ENCODE data around the gene DES.
A peak's percentile ranks its signal among the peaks of the same experiment; 100 is the strongest.

The DES gene

DNA sequence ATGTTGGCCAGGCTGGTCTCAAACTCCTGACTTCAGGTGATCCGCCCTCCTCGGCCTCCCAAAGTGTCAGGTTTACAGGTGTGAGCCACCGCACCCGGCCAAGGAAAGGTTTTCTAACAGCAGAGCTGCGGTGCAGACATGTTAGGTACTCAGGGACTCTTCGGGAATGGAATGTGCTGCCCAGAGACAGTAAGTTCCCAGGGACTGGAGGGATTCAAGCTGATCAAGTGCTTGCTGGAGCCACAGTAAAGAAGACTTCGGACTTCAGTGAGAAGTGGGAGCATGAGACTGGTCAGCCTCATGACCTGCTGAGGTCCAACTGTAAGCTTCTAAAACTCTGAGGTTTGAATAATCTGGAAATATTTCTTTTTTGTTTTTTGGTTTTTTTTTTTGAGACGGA lies 7.8 kb upstream of the DES start:
- TF ChIP-seq, protein P1, sequence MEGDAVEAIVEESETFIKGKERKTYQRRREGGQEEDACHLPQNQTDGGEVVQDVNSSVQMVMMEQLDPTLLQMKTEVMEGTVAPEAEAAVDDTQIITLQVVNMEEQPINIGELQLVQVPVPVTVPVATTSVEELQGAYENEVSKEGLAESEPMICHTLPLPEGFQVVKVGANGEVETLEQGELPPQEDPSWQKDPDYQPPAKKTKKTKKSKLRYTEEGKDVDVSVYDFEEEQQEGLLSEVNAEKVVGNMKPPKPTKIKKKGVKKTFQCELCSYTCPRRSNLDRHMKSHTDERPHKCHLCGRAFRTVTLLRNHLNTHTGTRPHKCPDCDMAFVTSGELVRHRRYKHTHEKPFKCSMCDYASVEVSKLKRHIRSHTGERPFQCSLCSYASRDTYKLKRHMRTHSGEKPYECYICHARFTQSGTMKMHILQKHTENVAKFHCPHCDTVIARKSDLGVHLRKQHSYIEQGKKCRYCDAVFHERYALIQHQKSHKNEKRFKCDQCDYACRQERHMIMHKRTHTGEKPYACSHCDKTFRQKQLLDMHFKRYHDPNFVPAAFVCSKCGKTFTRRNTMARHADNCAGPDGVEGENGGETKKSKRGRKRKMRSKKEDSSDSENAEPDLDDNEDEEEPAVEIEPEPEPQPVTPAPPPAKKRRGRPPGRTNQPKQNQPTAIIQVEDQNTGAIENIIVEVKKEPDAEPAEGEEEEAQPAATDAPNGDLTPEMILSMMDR (conservative IDR thresholded peaks at IDR 0.05; ENCODE audit: low read depth, low read length), result no peak
- DNase-seq (ENCODE audit: low read depth), result no peak
- no peak overlapping the region for H3K4me3 ChIP-seq (ENCODE audit: low read depth, low read length)

DNA sequence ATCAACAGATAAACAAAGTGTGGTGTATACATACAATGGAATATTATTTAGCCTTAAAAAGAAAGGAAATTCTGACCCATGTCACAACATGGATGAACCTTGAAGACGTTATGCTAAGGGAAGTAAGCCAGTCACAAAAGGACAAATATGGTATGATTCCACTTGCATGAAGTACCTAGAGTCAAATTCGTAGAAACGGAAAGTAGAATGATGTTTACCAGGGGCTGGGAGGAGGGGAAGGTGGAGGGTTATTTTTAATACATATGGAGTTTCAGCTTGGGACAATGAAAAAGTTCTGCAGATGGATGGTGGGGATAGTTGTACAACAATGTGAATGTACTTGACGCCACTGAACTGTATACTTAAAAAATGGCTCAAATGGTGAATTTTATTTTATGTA lies 3.3 kb upstream of the DES start:
- no peak overlapping the region for H3K4me3 ChIP-seq (ENCODE audit: low read depth, low read length)
- TF ChIP-seq, protein P1 (conservative IDR thresholded peaks at IDR 0.05; ENCODE audit: low read depth, low read length), result no peak
- DNase-seq (ENCODE audit: low read depth), result no peak

DNA sequence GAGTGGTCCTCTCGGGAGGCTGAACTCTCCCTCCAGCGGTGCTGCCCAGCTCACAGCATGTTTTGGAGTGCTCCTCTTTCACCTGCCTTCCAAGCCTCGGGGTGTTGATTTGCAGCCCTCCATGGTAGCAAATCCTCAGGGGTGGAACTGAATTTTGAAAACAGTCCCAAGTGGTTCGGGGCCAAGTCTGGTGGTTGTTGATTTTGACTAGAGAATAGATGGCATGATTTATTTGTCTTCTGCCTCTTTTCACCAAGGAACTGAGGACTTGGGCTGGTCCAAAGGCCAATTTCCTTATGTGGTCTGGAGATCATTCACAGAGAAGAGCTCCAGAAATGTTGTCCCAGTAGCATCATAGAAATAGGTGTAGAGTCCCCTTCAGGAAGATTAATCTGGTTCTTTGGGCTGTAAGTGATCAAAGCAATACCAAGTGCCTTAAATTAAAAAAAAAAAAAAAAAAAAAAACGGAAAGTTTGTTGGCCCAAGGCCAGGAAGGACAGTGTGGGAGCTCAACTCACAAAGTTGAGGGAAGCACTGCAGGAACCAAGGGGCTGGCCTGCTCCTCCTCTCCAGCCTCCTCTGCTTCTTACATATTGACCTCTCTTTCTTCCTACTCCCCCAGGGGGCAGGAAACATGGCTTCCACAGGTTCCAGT lies 2.5 kb upstream of the DES start:
- H3K4me3 ChIP-seq (ENCODE audit: low read depth, low read length), result no peak overlapping the region
- TF ChIP-seq, protein P1 (conservative IDR thresholded peaks at IDR 0.05; ENCODE audit: low read depth, low read length), result no peak
- DNase-seq (ENCODE audit: low read depth), result no peak

DNA sequence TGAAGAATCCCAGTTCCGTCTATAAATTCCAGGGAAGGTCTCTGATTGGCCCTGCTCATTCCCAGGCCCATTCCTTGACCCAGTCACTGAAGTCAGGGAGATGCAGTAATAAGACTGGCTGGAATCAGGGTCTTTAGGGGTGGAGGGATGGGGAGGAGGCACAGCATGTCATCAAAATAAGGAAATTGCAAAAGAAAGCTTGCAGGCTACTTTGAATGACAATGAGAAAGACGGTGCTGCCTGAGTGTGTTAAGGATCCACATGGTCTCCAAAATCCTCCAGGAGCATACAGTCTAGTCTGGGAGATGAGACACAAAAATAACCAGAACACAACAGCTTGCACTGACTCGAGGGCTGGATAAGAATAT lies 2.0 kb upstream of the DES start:
- TF ChIP-seq, protein P1 (conservative IDR thresholded peaks at IDR 0.05; ENCODE audit: low read depth, low read length), result no peak
- H3K4me3 ChIP-seq (ENCODE audit: low read depth, low read length), result no peak overlapping the region
- no peak for DNase-seq (ENCODE audit: low read depth)

DNA sequence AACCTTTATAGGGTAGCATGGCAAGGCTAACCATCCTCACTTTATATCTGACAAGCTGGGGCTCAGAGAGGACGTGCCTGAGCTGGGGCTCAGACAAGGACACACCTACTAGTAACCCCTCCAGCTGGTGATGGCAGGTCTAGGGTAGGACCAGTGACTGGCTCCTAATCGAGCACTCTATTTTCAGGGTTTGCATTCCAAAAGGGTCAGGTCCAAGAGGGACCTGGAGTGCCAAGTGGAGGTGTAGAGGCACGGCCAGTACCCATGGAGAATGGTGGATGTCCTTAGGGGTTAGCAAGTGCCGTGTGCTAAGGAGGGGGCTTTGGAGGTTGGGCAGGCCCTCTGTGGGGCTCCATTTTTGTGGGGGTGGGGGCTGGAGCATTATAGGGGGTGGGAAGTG lies 1.2 kb upstream of the DES start:
- TF ChIP-seq, protein P1 (conservative IDR thresholded peaks at IDR 0.05; ENCODE audit: low read depth, low read length), result no peak
- no peak overlapping the region for H3K4me3 ChIP-seq (ENCODE audit: low read depth, low read length)
- DNase-seq (ENCODE audit: low read depth), result no peak

DNA sequence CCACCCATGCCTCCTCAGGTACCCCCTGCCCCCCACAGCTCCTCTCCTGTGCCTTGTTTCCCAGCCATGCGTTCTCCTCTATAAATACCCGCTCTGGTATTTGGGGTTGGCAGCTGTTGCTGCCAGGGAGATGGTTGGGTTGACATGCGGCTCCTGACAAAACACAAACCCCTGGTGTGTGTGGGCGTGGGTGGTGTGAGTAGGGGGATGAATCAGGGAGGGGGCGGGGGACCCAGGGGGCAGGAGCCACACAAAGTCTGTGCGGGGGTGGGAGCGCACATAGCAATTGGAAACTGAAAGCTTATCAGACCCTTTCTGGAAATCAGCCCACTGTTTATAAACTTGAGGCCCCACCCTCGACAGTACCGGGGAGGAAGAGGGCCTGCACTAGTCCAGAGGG lies 803 bp upstream of the DES start:
- TF ChIP-seq, protein P1 (conservative IDR thresholded peaks at IDR 0.05; ENCODE audit: low read depth, low read length), result no peak
- no peak for DNase-seq (ENCODE audit: low read depth)
- H3K4me3 ChIP-seq (ENCODE audit: low read depth, low read length), result no peak overlapping the region

DNA sequence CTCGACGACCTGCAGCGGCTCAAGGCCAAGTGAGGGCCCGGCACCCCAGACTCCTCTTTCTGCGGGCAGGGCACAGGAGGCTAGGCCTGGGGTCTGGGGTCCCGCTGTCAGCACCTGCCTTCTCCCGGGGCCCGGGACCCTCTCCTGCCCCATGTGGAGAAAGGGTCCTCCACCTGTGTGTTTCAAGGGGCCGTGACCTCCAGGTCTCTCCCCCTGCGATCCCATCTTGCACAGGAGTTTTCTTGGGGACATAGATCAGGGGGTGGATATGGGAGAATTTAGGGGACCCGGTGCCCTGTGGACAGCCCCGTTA lies 791 bp downstream of the DES start:
- peak overlapping the region; percentile 34 for H3K4me3 ChIP-seq (ENCODE audit: low read depth, low read length)
- DNase-seq (ENCODE audit: low read depth), result no peak
- TF ChIP-seq, protein P1 (conservative IDR thresholded peaks at IDR 0.05; ENCODE audit: low read depth, low read length), result no peak
